ENCODE results near the gene DCC. TPM values are rescaled to one million over a fixed set of nuclear protein-coding genes. Genes with fewer than 3 reads are reported as not detected.

DCC gene
- total RNA-seq, 1 experiment from 2014 or later, result not detected

DNA sequence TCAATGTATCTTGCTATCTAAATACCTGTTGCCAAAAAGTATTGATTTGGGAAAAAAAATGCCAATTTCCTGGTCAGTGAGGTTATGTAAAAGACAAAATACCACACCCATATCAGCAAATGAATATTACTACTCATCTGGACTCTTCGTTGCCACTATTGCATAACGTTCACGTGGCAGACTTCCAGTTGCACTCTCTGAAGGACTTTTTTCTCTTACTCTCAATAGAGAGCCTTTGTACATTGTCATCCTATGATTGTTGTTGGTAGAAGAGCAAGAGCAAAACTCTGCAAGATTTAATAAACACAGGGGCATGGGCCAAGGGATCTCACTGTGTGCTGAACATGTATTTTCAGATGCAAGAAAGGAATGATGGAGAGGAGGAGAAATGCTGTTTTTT, 1194.7 kb downstream of the DCC start:
- ChIA-PET POLR2A (ENCODE audit: unreplicated experiment) (no interaction called here), CTCF (no interaction called here)
- Histone ChIP-seq H3K9ac (ENCODE audit: low read length) (no peak overlapping the region), H3K4me2 (ENCODE audit: low read length) (no peak overlapping the region), H3K4me3 (ENCODE audit: low read length) (no peak overlapping the region), H3K9me2 (replicated peaks; ENCODE audit: low read length) (no peaks in the 10 kb centered on the region), H3K27me3 (ENCODE audit: low read length) (peaks cover 4% of the 10 kb centered on the region; the same call in 1 of the 2 replicates), H3K36me3 (ENCODE audit: low read depth, low read length) (no peaks in the 10 kb centered on the region), H4K20me1 (ENCODE audit: low read length) (no peaks in the 10 kb centered on the region), H3K4me1 (ENCODE audit: insufficient read depth, low read length) (no peaks in the 10 kb centered on the region), H3F3A (ENCODE audit: low read length, unreplicated experiment) (no peaks in the 10 kb centered on the region), H3K27ac (ENCODE audit: low read length) (no peak overlapping the region), H2AFZ (ENCODE audit: low read length) (no peak overlapping the region), H3K79me2 (ENCODE audit: low read length) (no peaks in the 10 kb centered on the region), H3K9me3 (ENCODE audit: low read length) (no peaks in the 10 kb centered on the region)
- no TSS peak for BruUV-seq (replicated peaks)
- intact Hi-C loops (cut with micrococcal nuclease), result no loop called here
- DNase-seq (no peak), ATAC-seq (no peak)
- TF ChIP-seq, protein P1, sequence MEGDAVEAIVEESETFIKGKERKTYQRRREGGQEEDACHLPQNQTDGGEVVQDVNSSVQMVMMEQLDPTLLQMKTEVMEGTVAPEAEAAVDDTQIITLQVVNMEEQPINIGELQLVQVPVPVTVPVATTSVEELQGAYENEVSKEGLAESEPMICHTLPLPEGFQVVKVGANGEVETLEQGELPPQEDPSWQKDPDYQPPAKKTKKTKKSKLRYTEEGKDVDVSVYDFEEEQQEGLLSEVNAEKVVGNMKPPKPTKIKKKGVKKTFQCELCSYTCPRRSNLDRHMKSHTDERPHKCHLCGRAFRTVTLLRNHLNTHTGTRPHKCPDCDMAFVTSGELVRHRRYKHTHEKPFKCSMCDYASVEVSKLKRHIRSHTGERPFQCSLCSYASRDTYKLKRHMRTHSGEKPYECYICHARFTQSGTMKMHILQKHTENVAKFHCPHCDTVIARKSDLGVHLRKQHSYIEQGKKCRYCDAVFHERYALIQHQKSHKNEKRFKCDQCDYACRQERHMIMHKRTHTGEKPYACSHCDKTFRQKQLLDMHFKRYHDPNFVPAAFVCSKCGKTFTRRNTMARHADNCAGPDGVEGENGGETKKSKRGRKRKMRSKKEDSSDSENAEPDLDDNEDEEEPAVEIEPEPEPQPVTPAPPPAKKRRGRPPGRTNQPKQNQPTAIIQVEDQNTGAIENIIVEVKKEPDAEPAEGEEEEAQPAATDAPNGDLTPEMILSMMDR (conservative IDR thresholded peaks at IDR 0.05; ENCODE audit: low read depth, low read length), result no peak
- TF ChIP-seq EZH2phosphoT487 (IDR thresholded peaks at IDR 0.05; ENCODE audit: borderline replicate concordance, low read length) (no peak), EZH2 (IDR thresholded peaks at IDR 0.05; ENCODE audit: low read length, unreplicated experiment) (no peak)

DNA sequence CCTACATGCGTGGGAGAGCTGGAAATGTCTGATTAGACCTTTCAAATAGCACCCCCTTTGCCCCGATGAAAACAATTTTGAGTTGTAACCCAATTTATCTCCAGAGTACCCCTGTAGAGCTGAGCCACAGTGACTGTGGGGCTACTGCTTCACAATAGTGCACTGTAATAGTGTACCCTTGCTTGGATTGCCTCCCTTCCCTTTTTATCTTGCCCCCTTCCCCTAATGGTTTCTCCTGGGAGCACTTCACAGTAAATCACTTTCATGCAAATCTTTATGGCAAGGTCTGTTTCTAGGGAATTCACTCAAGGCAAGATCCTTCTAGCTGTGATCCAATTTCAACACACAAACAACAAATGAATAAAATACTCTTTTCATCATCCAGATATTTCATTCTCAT, 1196.9 kb downstream of the DCC start:
- ChIA-PET CTCF (no interaction called here), POLR2A (ENCODE audit: unreplicated experiment) (no interaction called here)
- H3K4me2 ChIP-seq (ENCODE audit: low read length), result no peak overlapping the region
- intact Hi-C loops (cut with micrococcal nuclease), result no loop called here
- H3K27me3 ChIP-seq (ENCODE audit: low read length), result peaks cover 4% of the 10 kb centered on the region; the same call in 1 of the 2 replicates
- no peaks in the 10 kb centered on the region for H3K36me3 ChIP-seq (ENCODE audit: low read depth, low read length)
- no peaks in the 10 kb centered on the region for H3F3A ChIP-seq (ENCODE audit: low read length, unreplicated experiment)
- no peaks in the 10 kb centered on the region for H3K9me2 ChIP-seq (replicated peaks; ENCODE audit: low read length)
- no peak for TF ChIP-seq EZH2 (IDR thresholded peaks at IDR 0.05; ENCODE audit: low read length, unreplicated experiment)
- no peak for TF ChIP-seq EZH2phosphoT487 (IDR thresholded peaks at IDR 0.05; ENCODE audit: borderline replicate concordance, low read length)
- TF ChIP-seq, protein P1 (conservative IDR thresholded peaks at IDR 0.05; ENCODE audit: low read depth, low read length), result no peak
- no peaks in the 10 kb centered on the region for H4K20me1 ChIP-seq (ENCODE audit: low read length)
- ATAC-seq (no peak), DNase-seq (no peak)
- no peak overlapping the region for H3K27ac ChIP-seq (ENCODE audit: low read length)
- no peak overlapping the region for H2AFZ ChIP-seq (ENCODE audit: low read length)
- H3K9ac ChIP-seq (ENCODE audit: low read length), result no peak overlapping the region
- no peaks in the 10 kb centered on the region for H3K79me2 ChIP-seq (ENCODE audit: low read length)
- H3K4me3 ChIP-seq (ENCODE audit: low read length), result no peak overlapping the region
- H3K9me3 ChIP-seq (ENCODE audit: low read length), result no peaks in the 10 kb centered on the region
- H3K4me1 ChIP-seq (ENCODE audit: insufficient read depth, low read length), result no peaks in the 10 kb centered on the region
- BruUV-seq (replicated peaks), result no TSS peak

DNA sequence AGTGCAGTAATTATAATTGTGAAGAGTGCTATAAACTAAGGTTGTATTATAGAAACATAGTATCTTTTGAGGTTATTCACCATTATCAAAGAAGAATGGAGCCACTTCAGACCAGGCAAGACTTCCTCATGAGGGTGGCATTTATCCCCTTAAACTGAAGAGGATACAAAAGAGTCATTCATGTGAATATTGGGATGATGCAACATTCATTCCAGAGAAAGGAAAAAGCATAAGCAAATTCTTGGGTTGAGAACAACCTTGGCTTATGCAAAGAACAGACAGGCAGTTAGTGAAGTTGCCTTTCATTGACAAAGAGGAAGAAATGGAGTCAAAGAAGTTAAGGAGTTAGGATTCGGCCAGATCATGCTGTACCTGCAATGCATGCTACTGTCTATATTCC, 1201.9 kb downstream of the DCC start:
- ChIA-PET CTCF (no interaction called here), POLR2A (ENCODE audit: unreplicated experiment) (no interaction called here)
- DNase-seq (no peak), ATAC-seq (no peak)
- Histone ChIP-seq H3K4me3 (ENCODE audit: low read length) (no peak overlapping the region), H3K9me3 (ENCODE audit: low read length) (no peaks in the 10 kb centered on the region), H2AFZ (ENCODE audit: low read length) (no peak overlapping the region), H3K79me2 (ENCODE audit: low read length) (no peaks in the 10 kb centered on the region), H3K9me2 (replicated peaks; ENCODE audit: low read length) (no peaks in the 10 kb centered on the region), H3K27me3 (ENCODE audit: low read length) (no peaks in the 10 kb centered on the region), H3F3A (ENCODE audit: low read length, unreplicated experiment) (no peaks in the 10 kb centered on the region), H3K4me1 (ENCODE audit: insufficient read depth, low read length) (no peaks in the 10 kb centered on the region), H3K27ac (ENCODE audit: low read length) (no peak overlapping the region), H3K4me2 (ENCODE audit: low read length) (no peak overlapping the region), H3K9ac (ENCODE audit: low read length) (no peak overlapping the region), H4K20me1 (ENCODE audit: low read length) (no peaks in the 10 kb centered on the region), H3K36me3 (ENCODE audit: low read depth, low read length) (no peaks in the 10 kb centered on the region)
- intact Hi-C loops (cut with micrococcal nuclease), result no loop called here
- no TSS peak for BruUV-seq (replicated peaks)
- TF ChIP-seq EZH2 (IDR thresholded peaks at IDR 0.05; ENCODE audit: low read length, unreplicated experiment) (no peak), EZH2phosphoT487 (IDR thresholded peaks at IDR 0.05; ENCODE audit: borderline replicate concordance, low read length) (no peak)
- TF ChIP-seq, protein P1 (conservative IDR thresholded peaks at IDR 0.05; ENCODE audit: low read depth, low read length), result no peak

All from PC-3 (cell line).